Fibroblast of lung (primary cell): Measurements from ENCODE around the gene ANKS1A. TPM values are rescaled to one million over a fixed set of nuclear protein-coding genes. Genes with fewer than 3 reads are reported as not detected.

Experiments
- DNase-seq, 2 donors: peaks; one replicate each; pipeline versions ENCODE4 v3.0.0 to v3.0.0-alpha.2; 2010; ENCODE audit warnings: low read depth in 2 of 2
- H2AFZ ChIP-seq: 2 replicates; pipeline ENCODE4 v1.5.1; 2012; ENCODE audit warnings: low read length, control low read depth, inconsistent platforms
- H3K27ac ChIP-seq: 2 replicates; pipeline ENCODE4 v1.5.1; 2011; ENCODE audit warnings: low read length, control low read depth; ENCODE audit not compliant: insufficient read depth
- H3K27me3 ChIP-seq: 2 replicates; pipeline ENCODE4 v1.5.1; 2011; ENCODE audit warnings: mild to moderate bottlenecking, low read length; ENCODE audit not compliant: control insufficient read depth, insufficient read depth
- H3K36me3 ChIP-seq: 2 replicates; pipeline ENCODE4 v1.5.1; 2011; ENCODE audit warnings: low read length; ENCODE audit not compliant: control insufficient read depth, insufficient read depth
- H3K4me1 ChIP-seq: 2 replicates; pipeline ENCODE4 v1.5.1; 2011; ENCODE audit warnings: low read length; ENCODE audit not compliant: control insufficient read depth, insufficient read depth; ENCODE audit errors: extremely low read depth
- H3K4me2 ChIP-seq: 2 replicates; pipeline ENCODE4 v1.5.1; 2011; ENCODE audit warnings: low read length, control low read depth; ENCODE audit not compliant: insufficient read depth; ENCODE audit errors: extremely low read depth
- H3K4me3 ChIP-seq, 4 experiments: fragments of 200-600 bp in 1 of 4; sonication (generic) in 1 of 4; replicated peaks in 1 of 4; 2 replicates each; pipeline ENCODE4 v1.5.1; 2011 to 2016; ENCODE audit warnings: low read length in 4 of 4, low read depth in 3 of 4, mild to moderate bottlenecking in 3 of 4, control low read depth in 2 of 4, inconsistent platforms in 1 of 4, mixed read lengths in 1 of 4; ENCODE audit not compliant: insufficient read depth in 1 of 4; ENCODE audit errors: control extremely low read depth in 1 of 4
- H3K79me2 ChIP-seq: 2 replicates; pipeline ENCODE4 v1.5.1; 2012; ENCODE audit warnings: mild to moderate bottlenecking, low read length, inconsistent platforms; ENCODE audit not compliant: control insufficient read depth, insufficient read depth
- H3K9ac ChIP-seq: 2 replicates; pipeline ENCODE4 v1.5.1; 2011; ENCODE audit warnings: mild to moderate bottlenecking, low read length, control low read depth; ENCODE audit not compliant: insufficient read depth
- H3K9me3 ChIP-seq: 2 replicates; pipeline ENCODE4 v1.5.1; 2012; ENCODE audit warnings: low read depth, low read length; ENCODE audit not compliant: control insufficient read depth, insufficient read depth
- H4K20me1 ChIP-seq: 2 replicates; pipeline ENCODE4 v1.5.1; 2011; ENCODE audit warnings: low read length; ENCODE audit not compliant: control insufficient read depth, insufficient read depth; ENCODE audit errors: extremely low read depth
- EZH2 ChIP-seq: IDR thresholded peaks from 2 replicates; pipeline ENCODE4 v1.5.1; 2012; ENCODE audit warnings: low read length, control low read depth, mild to moderate bottlenecking; ENCODE audit errors: missing control alignments
- polyA plus RNA-seq, 2 donors: library from polyadenylated mRNA; depleted of rRNA in 1 of 2; stranded (reverse) in 1 of 2; unstranded in 1 of 2; fragments of >200 nt; gene quantifications; 2 replicates each; pipeline ENCODE4 v1.2.1, GENCODE V29; 2011 to 2012; ENCODE audit warnings: missing spikeins in 1 of 2
- total RNA-seq: library from RNA; depleted of rRNA; stranded (reverse); fragments of >200 nt; gene quantifications from 2 replicates; pipeline ENCODE4 v1.2.1, GENCODE V29; 2014
- TF ChIP-seq, protein P1 (sequence below), 2 donors: IDR thresholded peaks in 1 of 2; conservative IDR thresholded peaks in 1 of 2; 1 replicate in 1 of 2; 2 replicates in 1 of 2; pipeline ENCODE4 v1.5.1; 2011 to 2012; ENCODE audit warnings: low read length in 2 of 2, control low read depth in 1 of 2, inconsistent platforms in 1 of 2, low read depth in 1 of 2, mild to moderate bottlenecking in 1 of 2

The ANKS1A gene
- total and polyA plus RNA-seq, 2 donors (not counting 1 experiment from before 2014, with no cell fraction given), result 3.6 to 7.8 TPM

DNA sequence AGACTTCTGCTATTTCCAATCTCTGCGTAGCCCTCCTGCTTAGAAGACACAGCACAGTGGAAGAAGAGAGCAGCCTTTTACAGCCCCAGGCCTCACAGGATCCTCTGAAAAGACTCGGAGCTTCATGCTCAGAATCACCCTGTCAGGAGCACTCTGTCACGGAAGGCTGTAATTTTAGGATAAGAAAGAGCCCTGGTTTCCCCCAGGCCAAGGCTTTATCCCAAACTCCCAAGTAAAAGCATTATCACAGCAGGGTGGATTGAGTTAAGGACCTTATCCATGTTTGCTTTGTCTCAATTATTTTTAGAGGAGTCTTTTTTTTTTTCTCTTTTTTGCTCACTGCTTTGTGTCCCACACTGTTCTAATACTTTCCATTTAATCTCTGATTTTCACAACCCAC, 39.2 kb downstream of the ANKS1A start:
- Histone ChIP-seq H3K4me1 (peaks cover 2% of the 10 kb centered on the region), H3K9ac (no peak overlapping the region), H4K20me1 (no peaks in the 10 kb centered on the region), H3K27ac (no peak overlapping the region), H3K4me2 (no peak overlapping the region), H3K27me3 (no peaks in the 10 kb centered on the region), H3K9me3 (no peaks in the 10 kb centered on the region), H3K4me3 (no peak overlapping the region), H3K79me2 (no peaks in the 10 kb centered on the region), H2AFZ (no peak overlapping the region), H3K36me3 (no peaks in the 10 kb centered on the region)
- no peak for DNase-seq
- TF ChIP-seq, protein P1, sequence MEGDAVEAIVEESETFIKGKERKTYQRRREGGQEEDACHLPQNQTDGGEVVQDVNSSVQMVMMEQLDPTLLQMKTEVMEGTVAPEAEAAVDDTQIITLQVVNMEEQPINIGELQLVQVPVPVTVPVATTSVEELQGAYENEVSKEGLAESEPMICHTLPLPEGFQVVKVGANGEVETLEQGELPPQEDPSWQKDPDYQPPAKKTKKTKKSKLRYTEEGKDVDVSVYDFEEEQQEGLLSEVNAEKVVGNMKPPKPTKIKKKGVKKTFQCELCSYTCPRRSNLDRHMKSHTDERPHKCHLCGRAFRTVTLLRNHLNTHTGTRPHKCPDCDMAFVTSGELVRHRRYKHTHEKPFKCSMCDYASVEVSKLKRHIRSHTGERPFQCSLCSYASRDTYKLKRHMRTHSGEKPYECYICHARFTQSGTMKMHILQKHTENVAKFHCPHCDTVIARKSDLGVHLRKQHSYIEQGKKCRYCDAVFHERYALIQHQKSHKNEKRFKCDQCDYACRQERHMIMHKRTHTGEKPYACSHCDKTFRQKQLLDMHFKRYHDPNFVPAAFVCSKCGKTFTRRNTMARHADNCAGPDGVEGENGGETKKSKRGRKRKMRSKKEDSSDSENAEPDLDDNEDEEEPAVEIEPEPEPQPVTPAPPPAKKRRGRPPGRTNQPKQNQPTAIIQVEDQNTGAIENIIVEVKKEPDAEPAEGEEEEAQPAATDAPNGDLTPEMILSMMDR (conservative IDR thresholded peaks at IDR 0.05 in 1 of 2, IDR thresholded peaks at IDR 0.05 in 1 of 2; ENCODE audit: low read depth in 1 of 2, low read length in 2 of 2), result no peak
- TF ChIP-seq EZH2, result no peak

DNA sequence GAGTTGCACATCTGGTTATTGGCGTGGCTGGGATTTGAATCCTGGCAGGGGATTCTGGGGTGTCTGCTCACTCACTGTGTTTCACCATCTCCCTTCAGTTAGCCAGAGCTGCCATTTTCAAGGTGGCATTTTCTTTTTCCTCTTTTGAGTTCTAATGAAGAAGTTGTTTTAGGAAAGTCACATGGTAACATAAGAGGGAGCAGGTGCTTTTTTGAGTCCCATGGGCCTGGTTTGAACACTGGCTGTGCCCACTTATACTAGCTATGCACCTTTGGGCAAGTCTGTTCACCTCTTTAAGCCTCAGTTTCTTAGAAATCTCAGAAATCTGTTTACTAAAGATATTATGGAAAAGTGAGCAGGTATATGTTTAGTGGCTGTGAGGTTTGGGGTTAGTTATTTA, 39.6 kb downstream of the ANKS1A start:
- Histone ChIP-seq H2AFZ (no peak overlapping the region), H4K20me1 (no peaks in the 10 kb centered on the region)

DNA sequence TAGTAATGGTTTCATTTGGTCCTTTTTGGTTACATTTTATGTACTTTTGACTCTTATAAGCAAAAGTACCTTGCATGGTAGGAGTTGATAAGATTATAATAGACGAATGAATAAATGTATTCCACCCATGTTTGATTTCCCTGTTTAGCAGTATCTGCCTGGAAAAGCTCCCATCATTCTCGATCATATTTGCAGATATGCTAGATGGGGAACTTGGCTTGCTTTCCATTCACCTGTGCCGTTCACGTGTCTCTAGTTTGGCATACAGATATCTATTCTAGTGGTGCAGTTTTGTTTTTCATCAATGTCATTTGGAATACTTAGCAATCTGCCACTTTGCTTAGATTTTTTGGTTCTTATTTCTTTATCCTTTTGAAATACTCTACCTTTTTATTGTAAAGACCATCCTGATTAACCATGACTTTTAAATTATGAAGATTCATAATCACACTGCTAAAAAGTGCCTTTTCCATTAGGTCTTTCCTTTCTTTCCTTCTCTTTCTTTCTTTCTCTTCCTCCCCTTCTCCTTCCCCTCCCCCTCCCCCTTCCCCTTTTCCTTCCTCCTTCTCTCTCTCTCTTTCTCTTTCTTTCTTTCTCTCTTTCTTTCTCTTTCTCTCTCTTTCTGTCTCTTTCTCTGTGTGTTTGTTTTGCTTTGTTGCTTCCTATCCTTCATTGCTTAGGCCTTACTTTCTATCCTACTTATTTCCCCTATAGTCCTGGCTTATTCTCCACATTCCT, 40.4 kb downstream of the ANKS1A start:
- no peak overlapping the region for H3K27ac ChIP-seq
- no peak overlapping the region for H3K4me2 ChIP-seq
- H3K27me3 ChIP-seq, result no peaks in the 10 kb centered on the region
- H3K9me3 ChIP-seq, result no peaks in the 10 kb centered on the region
- no peak for DNase-seq
- no peaks in the 10 kb centered on the region for H4K20me1 ChIP-seq
- no peak overlapping the region for H3K4me3 ChIP-seq
- no peaks in the 10 kb centered on the region for H3K79me2 ChIP-seq
- H2AFZ ChIP-seq, result no peak overlapping the region
- H3K4me1 ChIP-seq, result peaks cover 2% of the 10 kb centered on the region
- TF ChIP-seq, protein P1 (conservative IDR thresholded peaks at IDR 0.05 in 1 of 2, IDR thresholded peaks at IDR 0.05 in 1 of 2; ENCODE audit: low read depth in 1 of 2, low read length in 2 of 2), result no peak
- TF ChIP-seq EZH2, result no peak
- H3K36me3 ChIP-seq, result no peaks in the 10 kb centered on the region
- no peak overlapping the region for H3K9ac ChIP-seq

More for the DNA sequence above, 39.6 kb downstream of the ANKS1A start:
- H3K9me3 ChIP-seq, result no peaks in the 10 kb centered on the region
- no peaks in the 10 kb centered on the region for H3K79me2 ChIP-seq
- no peaks in the 10 kb centered on the region for H3K27me3 ChIP-seq
- no peak overlapping the region for H3K9ac ChIP-seq
- no peak overlapping the region for H3K27ac ChIP-seq
- no peak overlapping the region for H3K4me2 ChIP-seq
- no peak overlapping the region for H3K4me3 ChIP-seq
- no peak for DNase-seq
- peaks cover 2% of the 10 kb centered on the region for H3K4me1 ChIP-seq
- TF ChIP-seq, protein P1 (conservative IDR thresholded peaks at IDR 0.05 in 1 of 2, IDR thresholded peaks at IDR 0.05 in 1 of 2; ENCODE audit: low read depth in 1 of 2, low read length in 2 of 2), result no peak
- TF ChIP-seq EZH2, result no peak
- no peaks in the 10 kb centered on the region for H3K36me3 ChIP-seq
